Lower lobe of right lung (tissue), 2 donors: ENCODE measurements around the gene NTN5. TPM values are rescaled to one million over a fixed set of nuclear protein-coding genes. Genes with fewer than 3 reads are reported as not detected.
A peak's percentile ranks its signal among the peaks of the same experiment; 100 is the strongest.

ENCODE experiments used
- ATAC-seq, 2 donors: fragments of 200-7000 bp; cut with Tn5 transposase; one replicate each; pipeline ENCODE4 v1.9.1; 2020 to 2022; ENCODE audit warnings: mild to moderate bottlenecking in 2 of 2, moderate library complexity in 2 of 2
- DNase-seq: peaks from one replicate; pipeline ENCODE4 v3.0.0-alpha.2; 2020
- H3K27ac ChIP-seq: fragments of 200-600 bp; one replicate; pipeline ENCODE4 v1.8.0; 2022
- H3K27me3 ChIP-seq: fragments of 200-600 bp; one replicate; pipeline ENCODE4 v1.8.0; 2022; ENCODE audit warnings: low read depth
- H3K36me3 ChIP-seq: fragments of 200-600 bp; one replicate; pipeline ENCODE4 v1.8.0; 2022; ENCODE audit warnings: mild to moderate bottlenecking
- H3K4me1 ChIP-seq: fragments of 200-600 bp; one replicate; pipeline ENCODE4 v1.8.0; 2022
- H3K4me3 ChIP-seq: fragments of 200-600 bp; one replicate; pipeline ENCODE4 v1.8.0; 2022; ENCODE audit warnings: mild to moderate bottlenecking
- H3K9me3 ChIP-seq: fragments of 200-600 bp; one replicate; pipeline ENCODE4 v1.8.0; 2022
- CTCF ChIP-seq: fragments of 200-600 bp; IDR thresholded peaks from one replicate; pipeline ENCODE4 v1.8.0; 2022; ENCODE audit warnings: antibody characterized with exemption, mild to moderate bottlenecking
- intact Hi-C: fragments of 100-400 bp; cut with DNase I; formaldehyde crosslinking; loops from one replicate; pipeline ENCODE4 v1.11.0; 2022
- total RNA-seq: library from RNA; stranded (reverse); fragmentation: NEBNext Ultra II Directional; extraction: Animal tissue kit (Norgen Biotek cat#: 25700); gene quantifications from one replicate; pipeline ENCODE4 v1.2.1, GENCODE V29; 2021
- donor health status: DM: no; HTN: yes; CAD: no; lungs with severe emphysema.

The NTN5 gene
- total RNA-seq, 1 donor from 2014 or later, result 0.24 TPM

- no peak for TF ChIP-seq CTCF
- Histone ChIP-seq H3K4me3 (no peak overlapping the region), H3K27ac (no peak overlapping the region), H3K36me3 (no peaks in the 10 kb centered on the region), H3K27me3 (no peaks in the 10 kb centered on the region), H3K4me1 (peaks cover 28% of the 10 kb centered on the region), H3K9me3 (no peaks in the 10 kb centered on the region)
- ATAC-seq (no peak), DNase-seq (no peak)
- intact Hi-C loops, result no loop called here
These were observed 30.0 kb downstream of the NTN5 start for GRCh38 chr19:48642862-48643261.

GRCh38 chr19:48641850-48642249, 31.0 kb downstream of the NTN5 start:
- DNase-seq (no peak), ATAC-seq (no peak)
- Histone ChIP-seq H3K4me3 (no peak overlapping the region), H3K27me3 (no peaks in the 10 kb centered on the region), H3K9me3 (no peaks in the 10 kb centered on the region), H3K36me3 (no peaks in the 10 kb centered on the region), H3K4me1 (peaks cover 24% of the 10 kb centered on the region), H3K27ac (no peak overlapping the region)
- no peak for TF ChIP-seq CTCF
- intact Hi-C loops, result no loop called here

GRCh38 chr19:48639483-48640375, 33.1 kb downstream of the NTN5 start:
- Histone ChIP-seq H3K27ac (no peak overlapping the region), H3K36me3 (no peaks in the 10 kb centered on the region), H3K4me1 (peaks cover 28% of the 10 kb centered on the region), H3K4me3 (no peak overlapping the region), H3K27me3 (no peaks in the 10 kb centered on the region), H3K9me3 (no peaks in the 10 kb centered on the region)
- ATAC-seq, result no peak
- no peak for TF ChIP-seq CTCF
- DNase-seq, result no peak
- intact Hi-C loops, result no loop called here

GRCh38 chr19:48638831-48639381, 33.9 kb downstream of the NTN5 start:
- ATAC-seq, result no peak
- H3K4me3 ChIP-seq, result peak overlapping the region; percentile 84
- TF ChIP-seq CTCF, result no peak

GRCh38 chr19:48637948-48638830, 34.6 kb downstream of the NTN5 start:
- Histone ChIP-seq H3K9me3 (no peaks in the 10 kb centered on the region), H3K4me1 (peaks cover 40% of the 10 kb centered on the region), H3K36me3 (peaks cover 6% of the 10 kb centered on the region), H3K4me3 (peak overlapping the region; percentile 84), H3K27ac (peak overlapping the region; percentile 96), H3K27me3 (no peaks in the 10 kb centered on the region)
- intact Hi-C loops, result no loop called here
- no peak for TF ChIP-seq CTCF
- DNase-seq (peak; percentile 89), ATAC-seq (peak; percentile 70 to 72)

More at GRCh38 chr19:48638831-48639381, 33.9 kb downstream of the NTN5 start:
- Histone ChIP-seq H3K4me1 (peaks cover 33% of the 10 kb centered on the region), H3K9me3 (no peaks in the 10 kb centered on the region), H3K27ac (peak overlapping the region; percentile 96), H3K36me3 (no peaks in the 10 kb centered on the region), H3K27me3 (no peaks in the 10 kb centered on the region)
- DNase-seq, result no peak
- intact Hi-C loops, result no loop called here
